SU-DHL-6 (cell line): ENCODE measurements around the gene CMTR2.

Experiments
- H2AFZ ChIP-seq: fragments of 200-600 bp; sonication (generic); 2 replicates; pipeline ENCODE4 v1.6.1; 2014; ENCODE audit warnings: low read depth, mild to moderate bottlenecking, moderate library complexity, mixed read lengths, antibody characterized with exemption, low read length; ENCODE audit not compliant: severe bottlenecking
- H3F3A ChIP-seq: fragments of 200-600 bp; shearing (Covaris generic); 2 replicates; pipeline ENCODE4 v1.6.0; 2016; ENCODE audit warnings: antibody characterized with exemption, mild to moderate bottlenecking; ENCODE audit not compliant: insufficient read depth
- H3K27ac ChIP-seq: fragments of 200-600 bp; sonication (generic); 2 replicates; pipeline ENCODE4 v1.5.1; 2016; ENCODE audit warnings: low read depth, mild to moderate bottlenecking, low read length, moderate library complexity, mixed read lengths
- H3K27me3 ChIP-seq: fragments of 200-600 bp; sonication (generic), shearing (Covaris generic); 2 replicates; pipeline ENCODE4 v1.6.0; 2014; ENCODE audit warnings: mild to moderate bottlenecking, low read length
- H3K36me3 ChIP-seq: fragments of 200-600 bp; sonication (generic); 2 replicates; pipeline ENCODE4 v1.6.1; 2014; ENCODE audit warnings: mild to moderate bottlenecking, low read length, mixed read lengths
- H3K4me2 ChIP-seq: fragments of 300-600, 200-600 bp; shearing (Covaris generic), sonication (generic); 2 replicates; pipeline ENCODE4 v1.6.0; 2014; ENCODE audit warnings: low read length, low read depth, mild to moderate bottlenecking; ENCODE audit not compliant: poor library complexity, severe bottlenecking
- H3K4me3 ChIP-seq: fragments of 200-600 bp; sonication (generic); 2 replicates; pipeline ENCODE4 v1.5.1; 2014; ENCODE audit warnings: antibody characterized with exemption, low read length, mild to moderate bottlenecking, mixed read lengths; ENCODE audit not compliant: insufficient read depth, poor library complexity, severe bottlenecking
- H3K79me2 ChIP-seq: fragments of 200-600 bp; sonication (generic); 2 replicates; pipeline ENCODE4 v1.6.1; 2014; ENCODE audit warnings: mild to moderate bottlenecking, low read length, moderate library complexity; ENCODE audit not compliant: insufficient read depth
- H3K9ac ChIP-seq: fragments of 200-600 bp; sonication (generic); 2 replicates; pipeline ENCODE4 v1.7.0; 2014; ENCODE audit warnings: mild to moderate bottlenecking, low read length
- H3K9me2 ChIP-seq: fragments of 200-600 bp; sonication (generic); replicated peaks from 2 replicates; pipeline ENCODE4 v1.6.1; 2014; ENCODE audit warnings: low read length; ENCODE audit not compliant: insufficient read depth
- H3K9me3 ChIP-seq: fragments of 200-600 bp; sonication (generic); 2 replicates; pipeline ENCODE4 v1.6.1; 2014; ENCODE audit warnings: low read length, mixed read lengths; ENCODE audit not compliant: insufficient read depth
- H4K20me1 ChIP-seq: fragments of 200-600 bp; sonication (generic); 2 replicates; pipeline ENCODE4 v1.6.1; 2014; ENCODE audit warnings: low read depth, mild to moderate bottlenecking, antibody characterized with exemption, low read length, moderate library complexity, mixed read lengths
- EZH2phosphoT487 ChIP-seq: fragments of 200-600 bp; sonication (generic), shearing (Covaris generic); conservative IDR thresholded peaks from 2 replicates; pipeline ENCODE4 v1.6.1; 2018; ENCODE audit warnings: mild to moderate bottlenecking, antibody characterized with exemption, low read length, moderate library complexity, mixed read lengths
- TF ChIP-seq, protein P1 (sequence below): fragments of 200-600 bp; sonication (generic); IDR thresholded peaks from one replicate; pipeline ENCODE4 v1.5.1; 2017; ENCODE audit warnings: antibody characterized with exemption, mild to moderate bottlenecking, low read length, moderate library complexity; ENCODE audit not compliant: insufficient read depth, poor library complexity, severe bottlenecking

The CMTR2 gene

DNA sequence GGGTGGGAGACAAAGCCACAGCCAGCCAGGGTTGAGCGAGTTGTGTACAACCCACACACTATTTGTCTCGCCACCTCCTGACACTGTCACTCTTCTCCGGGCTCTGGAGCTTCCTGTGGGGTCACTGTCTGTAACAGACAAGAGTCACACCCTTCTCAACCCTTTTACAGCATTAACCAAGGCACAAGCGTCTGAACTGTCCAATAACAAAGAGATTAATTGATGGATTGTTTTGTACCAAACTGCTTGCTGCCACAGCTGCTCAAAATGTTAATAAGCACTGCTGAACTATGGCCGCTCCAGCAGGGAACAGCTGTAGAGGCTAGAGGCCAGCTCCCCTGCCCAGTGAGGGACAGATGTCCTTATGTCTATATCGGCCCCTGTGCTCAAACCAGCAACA, 33.5 kb downstream of the CMTR2 start:
- H3K27me3 ChIP-seq: no peaks in the 10 kb centered on the region

DNA sequence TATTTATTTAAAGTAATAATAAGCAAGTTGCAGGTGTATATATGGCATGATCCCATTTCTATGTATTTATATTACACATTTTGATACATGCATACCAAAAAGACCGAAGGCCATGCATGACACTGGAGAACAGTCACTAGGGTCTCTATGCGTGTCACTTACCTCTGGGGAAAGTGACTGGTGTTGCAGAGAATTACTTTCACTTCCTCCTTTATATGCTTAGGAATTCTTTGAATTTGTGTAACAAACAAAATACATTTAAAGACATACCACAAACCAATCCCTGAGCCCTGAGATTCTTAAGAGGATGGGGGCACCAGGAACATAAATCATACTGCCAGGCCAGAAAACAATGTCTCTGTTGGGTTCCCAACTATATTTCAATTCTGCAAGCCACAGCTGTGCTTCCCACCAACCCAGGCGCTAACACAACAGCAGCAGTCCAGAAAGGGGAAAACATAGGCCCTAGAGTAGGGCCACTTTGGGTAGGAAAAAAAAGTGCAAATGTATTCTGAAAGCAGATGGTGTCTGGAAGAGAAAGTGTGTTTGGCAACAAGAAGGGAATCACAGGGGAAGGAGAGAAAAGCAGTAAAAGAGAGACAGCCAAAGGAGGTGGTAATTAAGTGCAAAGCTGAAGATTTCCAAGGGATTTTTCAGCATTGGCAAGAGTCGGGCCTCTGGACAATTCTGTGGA, 34.2 kb downstream of the CMTR2 start:
- no peaks in the 10 kb centered on the region for H3K9me3 ChIP-seq
- no peaks in the 10 kb centered on the region for H3K79me2 ChIP-seq
- H4K20me1 ChIP-seq: no peaks in the 10 kb centered on the region
- no peak overlapping the region for H2AFZ ChIP-seq
- H3K27ac ChIP-seq: no peak overlapping the region
- no peak overlapping the region for H3K4me2 ChIP-seq
- no peak for TF ChIP-seq EZH2phosphoT487
- TF ChIP-seq, protein P1, sequence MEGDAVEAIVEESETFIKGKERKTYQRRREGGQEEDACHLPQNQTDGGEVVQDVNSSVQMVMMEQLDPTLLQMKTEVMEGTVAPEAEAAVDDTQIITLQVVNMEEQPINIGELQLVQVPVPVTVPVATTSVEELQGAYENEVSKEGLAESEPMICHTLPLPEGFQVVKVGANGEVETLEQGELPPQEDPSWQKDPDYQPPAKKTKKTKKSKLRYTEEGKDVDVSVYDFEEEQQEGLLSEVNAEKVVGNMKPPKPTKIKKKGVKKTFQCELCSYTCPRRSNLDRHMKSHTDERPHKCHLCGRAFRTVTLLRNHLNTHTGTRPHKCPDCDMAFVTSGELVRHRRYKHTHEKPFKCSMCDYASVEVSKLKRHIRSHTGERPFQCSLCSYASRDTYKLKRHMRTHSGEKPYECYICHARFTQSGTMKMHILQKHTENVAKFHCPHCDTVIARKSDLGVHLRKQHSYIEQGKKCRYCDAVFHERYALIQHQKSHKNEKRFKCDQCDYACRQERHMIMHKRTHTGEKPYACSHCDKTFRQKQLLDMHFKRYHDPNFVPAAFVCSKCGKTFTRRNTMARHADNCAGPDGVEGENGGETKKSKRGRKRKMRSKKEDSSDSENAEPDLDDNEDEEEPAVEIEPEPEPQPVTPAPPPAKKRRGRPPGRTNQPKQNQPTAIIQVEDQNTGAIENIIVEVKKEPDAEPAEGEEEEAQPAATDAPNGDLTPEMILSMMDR: no peak
- no peaks in the 10 kb centered on the region for H3K9me2 ChIP-seq
- H3K4me3 ChIP-seq: no peak overlapping the region
- H3K36me3 ChIP-seq: no peaks in the 10 kb centered on the region
- H3F3A ChIP-seq: no peaks in the 10 kb centered on the region
- no peak overlapping the region for H3K9ac ChIP-seq
- no peaks in the 10 kb centered on the region for H3K27me3 ChIP-seq

More for the DNA sequence above, 33.5 kb downstream of the CMTR2 start:
- Histone ChIP-seq H3K9me3 (no peaks in the 10 kb centered on the region), H4K20me1 (no peaks in the 10 kb centered on the region), H3K9me2 (no peaks in the 10 kb centered on the region), H2AFZ (no peak overlapping the region), H3K4me3 (no peak overlapping the region), H3K4me2 (no peak overlapping the region), H3K79me2 (no peaks in the 10 kb centered on the region), H3K36me3 (no peaks in the 10 kb centered on the region), H3K27ac (no peak overlapping the region), H3F3A (no peaks in the 10 kb centered on the region), H3K9ac (no peak overlapping the region)
- TF ChIP-seq, protein P1: no peak
- TF ChIP-seq EZH2phosphoT487: no peak

DNA sequence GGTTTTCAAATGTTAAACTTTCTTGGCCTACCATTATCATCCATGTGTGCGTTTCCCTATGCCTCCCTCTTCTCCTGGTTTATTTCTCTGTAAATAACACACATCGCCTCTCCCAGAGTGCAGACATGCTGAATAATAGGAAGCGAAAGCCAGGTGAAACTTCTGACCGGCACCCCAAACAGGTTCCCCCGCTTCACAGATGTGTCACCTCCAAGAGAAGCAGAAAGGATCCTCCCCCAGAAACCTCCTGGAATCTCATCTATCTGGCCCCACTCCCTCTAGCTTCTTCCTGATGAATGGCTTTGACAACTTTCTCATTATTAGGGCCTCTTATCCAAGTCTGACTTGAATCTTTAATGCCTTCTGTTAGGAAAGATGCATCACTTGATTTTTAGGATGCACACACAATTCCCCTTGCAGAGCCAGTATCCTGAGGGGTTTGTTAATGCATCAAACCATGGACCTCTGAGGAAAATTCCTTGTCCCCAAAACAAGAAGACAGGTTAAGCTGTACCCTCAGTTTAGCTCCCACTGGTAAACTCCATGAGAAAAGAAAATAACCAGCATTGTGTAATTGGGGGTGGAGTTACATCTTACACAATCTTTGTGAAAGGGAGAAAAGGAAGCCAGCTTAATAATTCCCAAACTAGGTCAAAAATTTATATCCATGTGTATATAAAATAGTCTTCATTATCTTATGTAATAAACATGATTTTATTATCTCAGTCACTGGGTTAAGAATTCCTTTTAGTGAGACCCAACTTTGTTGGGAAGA, 38.6 kb downstream of the CMTR2 start:
- Histone ChIP-seq H3K79me2 (no peaks in the 10 kb centered on the region), H3K9me2 (no peaks in the 10 kb centered on the region), H4K20me1 (no peaks in the 10 kb centered on the region), H3K27ac (no peak overlapping the region), H3K4me2 (no peak overlapping the region), H3K36me3 (no peaks in the 10 kb centered on the region), H3K4me3 (no peak overlapping the region), H3K9ac (no peak overlapping the region), H3K9me3 (no peaks in the 10 kb centered on the region), H3K27me3 (no peaks in the 10 kb centered on the region), H2AFZ (no peak overlapping the region), H3F3A (no peaks in the 10 kb centered on the region)
- TF ChIP-seq EZH2phosphoT487: no peak
- TF ChIP-seq, protein P1: no peak
